Measurements from ENCODE around the gene CKAP2. TPM values are rescaled to one million over a fixed set of nuclear protein-coding genes. Genes with fewer than 3 reads are reported as not detected.

CKAP2 gene
- total and polyA plus RNA-seq, 8 donors: 8.6 to 109 (median 56.5) TPM

DNA sequence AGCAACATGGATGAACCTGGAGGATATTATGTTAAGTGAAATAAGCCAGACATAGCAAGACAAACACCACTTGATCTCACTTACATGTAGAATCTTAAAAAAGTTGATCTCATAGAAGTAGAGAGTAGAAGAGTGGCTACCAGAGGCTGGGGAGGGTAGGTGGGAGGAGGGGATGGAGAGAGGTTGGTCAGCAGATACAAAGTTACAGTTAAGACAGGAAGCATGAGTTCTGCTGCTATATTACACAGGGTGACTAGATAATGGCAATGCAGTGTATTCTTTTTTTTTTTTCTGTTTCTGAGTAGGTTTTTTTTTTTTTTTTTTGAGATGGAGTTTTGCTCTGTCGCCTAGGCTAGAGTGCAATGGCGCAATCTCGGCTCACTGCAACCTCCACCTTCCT, 34.1 kb upstream of the CKAP2 start:
- ATAC-seq: no peak
- H3K9me3 ChIP-seq: no peaks in the 10 kb centered on the region
- intact Hi-C loops (cut with DNase I): no loop called here

GRCh38 chr13:52428295-52428694, 27.0 kb upstream of the CKAP2 start:
- intact Hi-C loops (cut with DNase I): no loop called here
- ATAC-seq (peak; percentile 69), DNase-seq (no peak)
- TF ChIP-seq CTCF (IDR thresholded peaks at IDR 0.05): no peak
- Histone ChIP-seq H3K4me3 (no peak overlapping the region), H3K27me3 (no peaks in the 10 kb centered on the region), H3K9me3 (no peaks in the 10 kb centered on the region), H3K27ac (no peak overlapping the region), H3K36me3 (peaks cover 0 to 87% of the 10 kb centered on the region in 2 donors), H3K4me1 (peaks cover 0 to 16% of the 10 kb centered on the region in 2 donors)

More for the DNA sequence above, 34.1 kb upstream of the CKAP2 start:
- no peak overlapping the region for H3K27ac ChIP-seq
- H3K4me1 ChIP-seq: no peaks in the 10 kb centered on the region
- peaks cover 0 to 93% of the 10 kb centered on the region in 2 donors for H3K36me3 ChIP-seq
- H3K27me3 ChIP-seq: no peaks in the 10 kb centered on the region
- H3K4me3 ChIP-seq: no peak overlapping the region
- TF ChIP-seq CTCF (IDR thresholded peaks at IDR 0.05): no peak
- no peak for DNase-seq

DNA sequence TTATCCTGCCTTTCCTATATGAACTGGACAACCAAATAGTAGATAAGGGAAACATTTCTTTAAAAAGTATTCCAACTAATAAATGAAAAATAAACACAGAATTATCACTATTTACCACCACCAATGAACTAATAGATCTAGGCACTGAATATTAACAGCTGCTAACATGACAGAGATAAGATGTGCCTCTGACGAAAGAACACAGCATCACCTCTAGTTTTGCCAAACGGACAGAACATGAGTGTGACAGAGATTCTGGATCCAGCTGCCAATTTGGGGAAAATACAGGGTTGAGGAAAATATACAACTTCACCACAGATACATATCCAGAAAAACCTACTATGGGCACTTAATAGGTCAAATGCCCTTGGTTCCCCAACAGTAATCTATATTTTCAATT, 22.8 kb upstream of the CKAP2 start:
- intact Hi-C loops (cut with DNase I): no loop called here
- H3K36me3 ChIP-seq: peaks cover 0 to 72% of the 10 kb centered on the region in 2 donors
- H3K27ac ChIP-seq: peak overlapping the region in 1 of 2 donors; percentile 61

DNA sequence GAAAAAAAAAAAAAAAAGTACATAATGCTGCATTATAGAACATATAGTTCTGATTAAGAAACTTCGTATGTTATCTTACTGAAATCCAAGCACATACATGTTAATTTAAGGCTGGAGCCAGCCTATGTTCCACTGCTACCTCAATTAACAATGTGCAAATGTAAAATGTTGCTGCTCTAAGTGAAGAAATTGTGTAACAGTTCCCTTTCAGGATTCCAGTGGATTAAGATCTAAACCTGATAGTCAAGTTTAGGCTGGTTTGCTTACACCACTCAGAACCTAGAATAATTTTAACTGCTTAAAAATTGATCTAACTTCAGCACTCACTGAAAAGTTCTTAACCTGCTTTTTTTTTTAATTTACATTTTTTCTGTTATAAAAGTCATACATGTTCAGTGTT, 9.0 kb upstream of the CKAP2 start:
- DNase-seq: no peak
- H3K9me3 ChIP-seq: no peaks in the 10 kb centered on the region
- ATAC-seq: no peak

More for the DNA sequence above, 22.8 kb upstream of the CKAP2 start:
- no peak for TF ChIP-seq CTCF (IDR thresholded peaks at IDR 0.05)
- no peak for ATAC-seq
- Histone ChIP-seq H3K27me3 (no peaks in the 10 kb centered on the region), H3K4me1 (peaks cover 0 to 25% of the 10 kb centered on the region in 2 donors), H3K9me3 (no peaks in the 10 kb centered on the region), H3K4me3 (no peak overlapping the region)
- no peak for DNase-seq

DNA sequence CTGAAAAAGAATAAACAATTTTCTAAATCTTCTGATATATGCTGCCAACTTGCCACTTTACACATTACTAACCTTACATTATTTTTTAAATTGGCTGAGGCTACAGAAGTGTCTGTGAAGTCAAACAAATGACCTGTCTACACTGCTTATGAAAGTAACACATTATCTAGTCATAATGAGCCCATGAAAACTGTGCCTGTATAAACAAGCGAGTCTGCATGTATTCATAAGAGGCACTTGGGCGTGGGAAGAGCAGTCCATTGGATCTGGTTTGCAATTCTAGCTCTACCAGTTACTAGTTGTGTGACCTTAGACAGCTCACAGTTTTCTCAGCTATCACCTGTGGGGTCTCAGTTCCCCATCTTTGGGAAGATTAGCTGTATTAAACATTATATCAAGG, 7.9 kb upstream of the CKAP2 start:
- Histone ChIP-seq H3K27me3 (no peaks in the 10 kb centered on the region), H3K27ac (no peak overlapping the region), H3K36me3 (peaks cover 0 to 7% of the 10 kb centered on the region in 2 donors), H3K9me3 (no peaks in the 10 kb centered on the region), H3K4me1 (peaks cover 12 to 30% of the 10 kb centered on the region in 2 donors), H3K4me3 (no peak overlapping the region)
- ATAC-seq (no peak), DNase-seq (no peak)
- intact Hi-C loops (cut with DNase I): no loop called here
- no peak for TF ChIP-seq CTCF (IDR thresholded peaks at IDR 0.05)

More for the DNA sequence above, 9.0 kb upstream of the CKAP2 start:
- TF ChIP-seq CTCF (IDR thresholded peaks at IDR 0.05): no peak
- H3K4me1 ChIP-seq: peaks cover 12 to 30% of the 10 kb centered on the region in 2 donors
- H3K4me3 ChIP-seq: no peak overlapping the region
- no peak overlapping the region for H3K27ac ChIP-seq
- H3K36me3 ChIP-seq: peaks cover 0 to 17% of the 10 kb centered on the region in 2 donors
- intact Hi-C loops (cut with DNase I): no loop called here
- H3K27me3 ChIP-seq: no peaks in the 10 kb centered on the region

All from left lung (tissue), 10 donors.